GM12873 (cell line): Measurements from ENCODE around the gene NOL4L.

Source experiments
- CTCF ChIP-seq: IDR thresholded peaks from 2 replicates; pipeline ENCODE4 v1.5.1; 2012; ENCODE audit warnings: low read depth, mild to moderate bottlenecking, moderate library complexity, low read length, control low read depth; ENCODE audit not compliant: insufficient read depth; ENCODE audit errors: missing control alignments

The NOL4L gene

GRCh38 chr20:32450484-32451061 lies 134.6 kb downstream of the NOL4L start:
- TF ChIP-seq CTCF = no peak

GRCh38 chr20:32449890-32450401 lies 135.2 kb downstream of the NOL4L start:
- no peak for TF ChIP-seq CTCF

GRCh38 chr20:32449057-32449889 lies 135.9 kb downstream of the NOL4L start:
- TF ChIP-seq CTCF = no peak

GRCh38 chr20:32448306-32449056 lies 136.7 kb downstream of the NOL4L start:
- no peak for TF ChIP-seq CTCF

GRCh38 chr20:32447136-32448027 lies 137.8 kb downstream of the NOL4L start:
- no peak for TF ChIP-seq CTCF

GRCh38 chr20:32446301-32447100 lies 138.6 kb downstream of the NOL4L start:
- TF ChIP-seq CTCF = no peak
